HepG2 (cell line): ENCODE results near the gene GRID1. TPM values are rescaled to one million over a fixed set of nuclear protein-coding genes. Genes with fewer than 3 reads are reported as not detected.

ENCODE experiments used
- ARID5B ChIP-seq: IDR thresholded peaks from 2 replicates; pipeline ENCODE4 v1.4.0; 2020; ENCODE audit warnings: mild to moderate bottlenecking, missing genetic modification reagents
- BORCS8-MEF2B ChIP-seq: sonication (generic); formaldehyde crosslinking; IDR thresholded peaks from 2 replicates; pipeline ENCODE4 v1.8.0; 2022; ENCODE audit warnings: mild to moderate bottlenecking, missing genetic modification reagents
- ELF4 ChIP-seq: sonication (generic); formaldehyde crosslinking; IDR thresholded peaks from 2 replicates; pipeline ENCODE4 v1.5.0; 2020; ENCODE audit warnings: missing genetic modification reagents, mild to moderate bottlenecking, moderate library complexity, borderline replicate concordance
- EP300 ChIP-seq, 3 experiments: sonication (generic) in 1 of 3; formaldehyde crosslinking in 1 of 3; IDR thresholded peaks; 2 replicates each; pipeline versions ENCODE4 v1.5.1 to v1.6.1; 2011 to 2020; ENCODE audit warnings: low read depth in 2 of 3, low read length in 2 of 3, borderline replicate concordance in 1 of 3, improper control_type of control experiment in 1 of 3, mild to moderate bottlenecking in 1 of 3, missing genetic modification reagents in 1 of 3, moderate library complexity in 1 of 3
- ETV5 ChIP-seq: IDR thresholded peaks from 2 replicates; pipeline ENCODE4 v1.6.1; 2018; ENCODE audit warnings: missing biosample characterization, missing genetic modification reagents, inconsistent platforms, borderline replicate concordance
- KAT8 ChIP-seq: IDR thresholded peaks from 2 replicates; pipeline ENCODE4 v1.6.1; 2016; ENCODE audit warnings: missing genetic modification reagents, missing compliant biosample characterization
- MAX ChIP-seq: IDR thresholded peaks from 2 replicates; pipeline ENCODE4 v1.6.1; 2012; ENCODE audit warnings: inconsistent platforms
- MED1 ChIP-seq: sonication (generic); formaldehyde crosslinking; IDR thresholded peaks from 2 replicates; pipeline ENCODE4 v1.4.0; 2020; ENCODE audit warnings: missing genetic modification reagents
- MXI1 ChIP-seq: IDR thresholded peaks from 3 replicates; pipeline ENCODE4 v1.6.1; 2012; ENCODE audit warnings: low read depth, low read length, inconsistent platforms, borderline replicate concordance
- PRDM15 ChIP-seq: sonication (generic); formaldehyde crosslinking; IDR thresholded peaks from 2 replicates; pipeline ENCODE4 v1.4.0; 2020; ENCODE audit warnings: missing genetic modification reagents
- SALL1 ChIP-seq: sonication (generic); formaldehyde crosslinking; IDR thresholded peaks from 2 replicates; pipeline ENCODE4 v1.8.0; 2022; ENCODE audit warnings: mild to moderate bottlenecking, missing genetic modification reagents
- SAP130 ChIP-seq: IDR thresholded peaks from 2 replicates; pipeline ENCODE4 v1.6.1; 2016; ENCODE audit warnings: low read depth
- SMYD3 ChIP-seq: sonication (generic); formaldehyde crosslinking; IDR thresholded peaks from 2 replicates; pipeline ENCODE4 v1.8.1; 2023; ENCODE audit warnings: mild to moderate bottlenecking, missing genetic modification reagents
- U2AF2 ChIP-seq: fragments of 200-400 bp; formaldehyde crosslinking; IDR thresholded peaks from 2 replicates; pipeline ENCODE4 v1.6.1; 2017; ENCODE audit warnings: low read depth, mild to moderate bottlenecking, low read length
- ZFX ChIP-seq: sonication (generic); formaldehyde crosslinking; IDR thresholded peaks from 2 replicates; pipeline ENCODE4 v1.4.0; 2020; ENCODE audit warnings: mild to moderate bottlenecking, low read depth, missing genetic modification reagents, moderate library complexity
- ZFY ChIP-seq: sonication (generic); formaldehyde crosslinking; IDR thresholded peaks from 2 replicates; pipeline ENCODE4 v1.4.0; 2020; ENCODE audit warnings: missing genetic modification reagents
- ZMYM3 ChIP-seq: sonication (generic); formaldehyde crosslinking; IDR thresholded peaks from 2 replicates; pipeline ENCODE4 v1.5.1; 2020; ENCODE audit warnings: mild to moderate bottlenecking, missing genetic modification reagents
- ZNF232 ChIP-seq: sonication (generic); formaldehyde crosslinking; IDR thresholded peaks from 2 replicates; pipeline ENCODE4 v1.4.0; 2020; ENCODE audit warnings: missing genetic modification reagents, borderline replicate concordance
- ZNF292 ChIP-seq: sonication (generic); formaldehyde crosslinking; IDR thresholded peaks from 2 replicates; pipeline ENCODE4 v1.8.1; 2022; ENCODE audit warnings: mild to moderate bottlenecking, low read depth, missing genetic modification reagents, borderline replicate concordance
- ZNF672 ChIP-seq: sonication (generic); formaldehyde crosslinking; IDR thresholded peaks from 2 replicates; pipeline ENCODE4 v1.8.1; 2022; ENCODE audit warnings: missing genetic modification reagents
- ZNF691 ChIP-seq: sonication (generic); formaldehyde crosslinking; IDR thresholded peaks from 2 replicates; pipeline ENCODE4 v1.4.0; 2020; ENCODE audit warnings: missing genetic modification reagents, low read depth, mild to moderate bottlenecking, borderline replicate concordance
- polyA plus RNA-seq, 8 experiments: library from polyadenylated mRNA; depleted of rRNA in 3 of 8; stranded (reverse) in 7 of 8; unstranded in 1 of 8; fragments of >200 nt; fragmentation: Illumina TruSeq in 4 of 8; extraction: Trizol in 4 of 8; gene quantifications; 2 replicates each; pipeline versions ENCODE4 v1.2.1 to v1.2.3, GENCODE V29; 2011 to 2016; ENCODE audit warnings: low read depth in 4 of 8, missing spikeins in 1 of 8, mixed read lengths in 1 of 8; ENCODE audit not compliant: insufficient read depth in 1 of 8
- total RNA-seq, 5 experiments: library from RNA; depleted of rRNA; stranded (reverse); fragments of >200 nt; fragmentation: Illumina TruSeq; extraction: Trizol; gene quantifications; 2 replicates each; pipeline ENCODE4 v1.2.3, GENCODE V29; 2016; ENCODE audit warnings: low read depth in 1 of 5

GRID1 gene
- total and polyA plus RNA-seq, 2 of the 13 experiments (the other 11 are each of a cell fraction or from before 2014, with no cell fraction given): 0.05 TPM; not detected in 1

- TF ChIP-seq EP300 (IDR thresholded peaks at IDR 0.05; ENCODE audit: low read depth in 2 of 2, low read length in 2 of 2) (peak in 1 of 2 experiments; percentile 25; a peak in 1 of 4 replicates), EP300 (CRISPR knock-in tag; IDR thresholded peaks at IDR 0.05; ENCODE audit: borderline replicate concordance) (no peak), SMYD3 (0 out of 2 replicates have a peak, but pooled peaks have one; percentile 2), BORCS8-MEF2B (CRISPR knock-in tag) (no peak), ZNF292 (CRISPR knock-in tag) (0 out of 2 replicates have a peak, but pooled peaks have one; percentile 20), ZFX (CRISPR knock-in tag) (peak; percentile 48; the same call in 1 of the 2 replicates), ELF4 (CRISPR knock-in tag) (no peak), SALL1 (peak; percentile 36; the same call in 1 of the 2 replicates), ZNF232 (no peak), KAT8 (CRISPR knock-in tag) (0 out of 2 replicates have a peak, but pooled peaks have one; percentile 27), ARID5B (CRISPR knock-in tag) (peak; percentile 36; the same call in 1 of the 2 replicates), MED1 (CRISPR knock-in tag) (peak; percentile 67), ETV5 (CRISPR knock-in tag) (peak; percentile 60; the same call in 1 of the 2 replicates), U2AF2 (no peak), PRDM15 (0 out of 2 replicates have a peak, but pooled peaks have one; percentile 20), ZFY (0 out of 2 replicates have a peak, but pooled peaks have one; percentile 21), ZMYM3 (CRISPR knock-in tag) (0 out of 2 replicates have a peak, but pooled peaks have one; percentile 8), ZNF691 (CRISPR knock-in tag) (peak; percentile 55; the same call in 1 of the 2 replicates), SAP130 (CRISPR knock-in tag) (peak; percentile 61; the same call in 1 of the 2 replicates), MAX (peak; percentile 20; the same call in 1 of the 2 replicates), MXI1 (peak; percentile 38; the same call in 1 of the 3 replicates), ZNF672 (CRISPR knock-in tag) (no peak)
Measured at GRCh38 chr10:86411281-86411841, 44.8 kb upstream of the GRID1 start (continued).
